ENCODE data around the gene ARHGEF4.

ARHGEF4 gene

GRCh38 chr2:130818809-130819208 lies 17.9 kb upstream of the ARHGEF4 start:
- no peak for DNase-seq (ENCODE audit: low read depth, low spot score)

- no peak for DNase-seq (ENCODE audit: low read depth, low spot score)
These were observed 17.5 kb upstream of the ARHGEF4 start for GRCh38 chr2:130819226-130819607.

GRCh38 chr2:130819608-130820278 lies 17.0 kb upstream of the ARHGEF4 start:
- DNase-seq (ENCODE audit: low read depth, low spot score) = no peak

GRCh38 chr2:130820279-130820861 lies 16.3 kb upstream of the ARHGEF4 start:
- no peak for DNase-seq (ENCODE audit: low read depth, low spot score)

GRCh38 chr2:130821867-130822266 lies 14.8 kb upstream of the ARHGEF4 start:
- no peak for DNase-seq (ENCODE audit: low read depth, low spot score)

GRCh38 chr2:130822766-130823165 lies 13.9 kb upstream of the ARHGEF4 start:
- DNase-seq (ENCODE audit: low read depth, low spot score) = no peak

GRCh38 chr2:130823171-130823885 lies 13.4 kb upstream of the ARHGEF4 start:
- no peak for DNase-seq (ENCODE audit: low read depth, low spot score)

- no peak for DNase-seq (ENCODE audit: low read depth, low spot score)
These were observed 12.7 kb upstream of the ARHGEF4 start for GRCh38 chr2:130823886-130824491.

GRCh38 chr2:130824492-130825061 lies 12.1 kb upstream of the ARHGEF4 start:
- DNase-seq (ENCODE audit: low read depth, low spot score) = peak; percentile 73

- DNase-seq (ENCODE audit: low read depth, low spot score) = no peak
These were observed 11.3 kb upstream of the ARHGEF4 start for GRCh38 chr2:130825231-130825965.

GRCh38 chr2:130825966-130826253 lies 10.8 kb upstream of the ARHGEF4 start:
- no peak for DNase-seq (ENCODE audit: low read depth, low spot score)

- no peak for DNase-seq (ENCODE audit: low read depth, low spot score)
These were observed 10.3 kb upstream of the ARHGEF4 start for GRCh38 chr2:130826419-130826818.

GRCh38 chr2:130826821-130827501 lies 9.8 kb upstream of the ARHGEF4 start:
- no peak for DNase-seq (ENCODE audit: low read depth, low spot score)

- no peak for DNase-seq (ENCODE audit: low read depth, low spot score)
These were observed 9.0 kb upstream of the ARHGEF4 start for GRCh38 chr2:130827502-130828251.

GRCh38 chr2:130828461-130828860 lies 8.3 kb upstream of the ARHGEF4 start:
- no peak for DNase-seq (ENCODE audit: low read depth, low spot score)

GRCh38 chr2:130829015-130829414 lies 7.7 kb upstream of the ARHGEF4 start:
- no peak for DNase-seq (ENCODE audit: low read depth, low spot score)

GRCh38 chr2:130830538-130830937 lies 6.2 kb upstream of the ARHGEF4 start:
- no peak for DNase-seq (ENCODE audit: low read depth, low spot score)

GRCh38 chr2:130831356-130831755 lies 5.4 kb upstream of the ARHGEF4 start:
- DNase-seq (ENCODE audit: low read depth, low spot score) = no peak

- DNase-seq (ENCODE audit: low read depth, low spot score) = no peak
These were observed 4.3 kb upstream of the ARHGEF4 start for GRCh38 chr2:130832296-130832940.
